Trophoblast cell (in vitro differentiated cells and primary cell): ENCODE data around the gene ZDHHC19.

ENCODE experiments used
- DNase-seq, 2 donors: peaks; one replicate each; pipeline ENCODE4 v3.0.0-alpha.2; 2016
- H2AFZ ChIP-seq: 2 replicates; pipeline ENCODE4 v1.6.1; 2013; ENCODE audit warnings: low read length, moderate library complexity, mild to moderate bottlenecking; ENCODE audit not compliant: insufficient read depth, poor library complexity
- H2AK5ac ChIP-seq: 2 replicates; pipeline ENCODE4 v1.6.1; 2013; ENCODE audit warnings: mild to moderate bottlenecking, low read length
- H2BK120ac ChIP-seq: 2 replicates; pipeline ENCODE4 v1.6.1; 2013; ENCODE audit warnings: low read length, mild to moderate bottlenecking, moderate library complexity; ENCODE audit not compliant: insufficient read depth, poor library complexity
- H2BK12ac ChIP-seq: 2 replicates; pipeline ENCODE4 v1.6.1; 2013; ENCODE audit warnings: mild to moderate bottlenecking, low read length, moderate library complexity
- H2BK5ac ChIP-seq: 2 replicates; pipeline ENCODE4 v1.6.1; 2013; ENCODE audit warnings: low read length, low read depth, moderate library complexity, mild to moderate bottlenecking; ENCODE audit not compliant: poor library complexity
- H3K14ac ChIP-seq: 2 replicates; pipeline ENCODE4 v1.6.1; 2013; ENCODE audit warnings: mild to moderate bottlenecking, low read length
- H3K18ac ChIP-seq: 2 replicates; pipeline ENCODE4 v1.6.1; 2013; ENCODE audit warnings: mild to moderate bottlenecking, low read length
- H3K23ac ChIP-seq: 2 replicates; pipeline ENCODE4 v1.6.1; 2013; ENCODE audit warnings: low read length
- H3K27ac ChIP-seq: 2 replicates; pipeline ENCODE4 v1.5.1; 2013; ENCODE audit warnings: low read depth, mild to moderate bottlenecking, inconsistent platforms, low read length, moderate library complexity
- H3K27me3 ChIP-seq: 2 replicates; pipeline ENCODE4 v1.6.1; 2013; ENCODE audit warnings: inconsistent platforms, mild to moderate bottlenecking, low read length, moderate library complexity; ENCODE audit not compliant: insufficient read depth
- H3K36me3 ChIP-seq, 2 experiments: 1 replicate in 1 of 2; 2 replicates in 1 of 2; pipeline ENCODE4 v1.6.1; 2013; ENCODE audit warnings: low read length in 2 of 2, mild to moderate bottlenecking in 2 of 2, moderate library complexity in 1 of 2; ENCODE audit not compliant: insufficient read depth in 2 of 2, control insufficient read depth in 1 of 2
- H3K4ac ChIP-seq: 2 replicates; pipeline ENCODE4 v1.6.1; 2013; ENCODE audit warnings: low read depth, mild to moderate bottlenecking, low read length, moderate library complexity
- H3K4me1 ChIP-seq, 2 experiments: 1 replicate in 1 of 2; 2 replicates in 1 of 2; pipeline ENCODE4 v1.6.1; 2013; ENCODE audit warnings: low read length in 2 of 2, mild to moderate bottlenecking in 2 of 2, moderate library complexity in 1 of 2; ENCODE audit not compliant: insufficient read depth in 2 of 2, control insufficient read depth in 1 of 2
- H3K4me2 ChIP-seq: 2 replicates; pipeline ENCODE4 v1.6.1; 2013; ENCODE audit warnings: inconsistent platforms, mild to moderate bottlenecking, low read length, moderate library complexity
- H3K4me3 ChIP-seq: 2 replicates; pipeline ENCODE4 v1.5.1; 2013; ENCODE audit warnings: mild to moderate bottlenecking, low read depth, low read length, inconsistent platforms
- H3K79me1 ChIP-seq: one replicate; pipeline ENCODE4 v1.6.1; 2013; ENCODE audit warnings: low read length
- H3K79me2 ChIP-seq: 2 replicates; pipeline ENCODE4 v1.6.1; 2013; ENCODE audit warnings: low read length, mild to moderate bottlenecking; ENCODE audit not compliant: control insufficient read depth, insufficient read depth, poor library complexity
- H3K9ac ChIP-seq: 2 replicates; pipeline ENCODE4 v1.6.1; 2013; ENCODE audit warnings: mild to moderate bottlenecking, low read length
- H3K9me3 ChIP-seq: 2 replicates; pipeline ENCODE4 v1.6.1; 2013; ENCODE audit warnings: low read depth, mild to moderate bottlenecking, control low read depth, inconsistent platforms, low read length; ENCODE audit not compliant: insufficient read depth
- H4K12ac ChIP-seq: 2 replicates; pipeline ENCODE4 v1.6.1; 2013; ENCODE audit warnings: low read depth, mild to moderate bottlenecking, low read length, moderate library complexity
- H4K8ac ChIP-seq: 2 replicates; pipeline ENCODE4 v1.6.1; 2013; ENCODE audit warnings: low read depth, mild to moderate bottlenecking, low read length, moderate library complexity
- H4K91ac ChIP-seq: one replicate; pipeline ENCODE4 v1.6.1; 2013; ENCODE audit warnings: low read depth, mild to moderate bottlenecking, low read length, moderate library complexity
- WGBS: extraction: QIAGEN DNeasy Blood & Tissue Kit; methylation state at CpG from one replicate; pipeline ENCODE4 v1.1.7; 2013; ENCODE audit warnings: missing lambda C conversion rate; ENCODE audit not compliant: insufficient read length, insufficient coverage; ENCODE audit errors: extremely low coverage; 5-methylcytosine and 5-hydroxymethylcytosine counted together

The ZDHHC19 gene

GRCh38 chr3:196179380-196180308, 31.6 kb downstream of the ZDHHC19 start:
- H2BK12ac ChIP-seq, result no peak overlapping the region
- H3K4me2 ChIP-seq, result no peak overlapping the region
- peak in 1 of 2 donors; percentile 17 for DNase-seq
- no peaks in the 10 kb centered on the region for H3K27me3 ChIP-seq
- H3K4me1 ChIP-seq, result no peaks in the 10 kb centered on the region
- H3K27ac ChIP-seq, result no peak overlapping the region
- H3K79me1 ChIP-seq, result no peaks in the 10 kb centered on the region
- H4K91ac ChIP-seq, result no peak overlapping the region
- no peak overlapping the region for H4K12ac ChIP-seq
- no peak overlapping the region for H2BK120ac ChIP-seq
- no peak overlapping the region for H3K18ac ChIP-seq
- no peak overlapping the region for H3K4ac ChIP-seq
- no peaks in the 10 kb centered on the region for H3K79me2 ChIP-seq
- no peak overlapping the region for H2AK5ac ChIP-seq
- no peak overlapping the region for H2AFZ ChIP-seq
- H2BK5ac ChIP-seq, result no peak overlapping the region
- H3K4me3 ChIP-seq, result no peak overlapping the region
- no peaks in the 10 kb centered on the region for H3K36me3 ChIP-seq
- H3K9ac ChIP-seq, result no peak overlapping the region
- no peak overlapping the region for H4K8ac ChIP-seq
- H3K23ac ChIP-seq, result no peak overlapping the region
- WGBS, result no CpG with 5 or more reads among the region's 24 CpGs
- no peaks in the 10 kb centered on the region for H3K9me3 ChIP-seq
- no peak overlapping the region for H3K14ac ChIP-seq

- no CpG with 5 or more reads among the region's 6 CpGs for WGBS
- no peak overlapping the region for H2BK120ac ChIP-seq
- H2AK5ac ChIP-seq, result no peak overlapping the region
- H3K4me1 ChIP-seq, result no peaks in the 10 kb centered on the region
- no peak overlapping the region for H3K4me3 ChIP-seq
- no peak overlapping the region for H2BK5ac ChIP-seq
- no peak overlapping the region for H3K23ac ChIP-seq
- no peaks in the 10 kb centered on the region for H3K79me1 ChIP-seq
- H4K12ac ChIP-seq, result no peak overlapping the region
- H3K4ac ChIP-seq, result no peak overlapping the region
- H3K27ac ChIP-seq, result no peak overlapping the region
- H3K27me3 ChIP-seq, result no peaks in the 10 kb centered on the region
- no peak overlapping the region for H4K8ac ChIP-seq
- no peaks in the 10 kb centered on the region for H3K79me2 ChIP-seq
- H3K9ac ChIP-seq, result no peak overlapping the region
- no peaks in the 10 kb centered on the region for H3K36me3 ChIP-seq
- no peaks in the 10 kb centered on the region for H3K9me3 ChIP-seq
- no peak overlapping the region for H3K18ac ChIP-seq
- no peak overlapping the region for H2AFZ ChIP-seq
- H3K4me2 ChIP-seq, result no peak overlapping the region
- no peak overlapping the region for H3K14ac ChIP-seq
- DNase-seq, result no peak
- no peak overlapping the region for H2BK12ac ChIP-seq
- H4K91ac ChIP-seq, result no peak overlapping the region
These were observed 32.2 kb downstream of the ZDHHC19 start for GRCh38 chr3:196178993-196179379.

GRCh38 chr3:196177967-196178366, 33.2 kb downstream of the ZDHHC19 start:
- no peak overlapping the region for H2BK120ac ChIP-seq
- no peak overlapping the region for H3K14ac ChIP-seq
- no peak for DNase-seq
- H4K91ac ChIP-seq, result no peak overlapping the region
- H3K9me3 ChIP-seq, result no peaks in the 10 kb centered on the region
- no CpG with 5 or more reads among the region's 4 CpGs for WGBS
- H3K36me3 ChIP-seq, result no peaks in the 10 kb centered on the region
- H4K8ac ChIP-seq, result no peak overlapping the region
- no peaks in the 10 kb centered on the region for H3K4me1 ChIP-seq
- H3K4me3 ChIP-seq, result no peak overlapping the region
- no peak overlapping the region for H3K4me2 ChIP-seq
- H3K79me2 ChIP-seq, result no peaks in the 10 kb centered on the region
- H3K27ac ChIP-seq, result no peak overlapping the region
- no peak overlapping the region for H2AFZ ChIP-seq
- H2BK5ac ChIP-seq, result no peak overlapping the region
- no peak overlapping the region for H3K9ac ChIP-seq
- no peak overlapping the region for H3K18ac ChIP-seq
- no peak overlapping the region for H4K12ac ChIP-seq
- H2AK5ac ChIP-seq, result no peak overlapping the region
- no peaks in the 10 kb centered on the region for H3K79me1 ChIP-seq
- no peak overlapping the region for H3K4ac ChIP-seq
- no peak overlapping the region for H3K23ac ChIP-seq
- H3K27me3 ChIP-seq, result no peaks in the 10 kb centered on the region
- no peak overlapping the region for H2BK12ac ChIP-seq

- Histone ChIP-seq H3K4me2 (no peak overlapping the region), H3K9ac (no peak overlapping the region), H3K36me3 (no peaks in the 10 kb centered on the region), H3K4me1 (no peaks in the 10 kb centered on the region), H4K91ac (no peak overlapping the region), H3K27ac (no peak overlapping the region), H3K18ac (no peak overlapping the region), H3K79me2 (no peaks in the 10 kb centered on the region), H3K14ac (no peak overlapping the region), H4K12ac (no peak overlapping the region), H2BK120ac (no peak overlapping the region), H2AFZ (no peak overlapping the region), H4K8ac (no peak overlapping the region), H3K4me3 (no peak overlapping the region), H3K27me3 (no peaks in the 10 kb centered on the region), H3K79me1 (no peaks in the 10 kb centered on the region), H2AK5ac (no peak overlapping the region), H3K4ac (no peak overlapping the region), H3K23ac (no peak overlapping the region), H3K9me3 (no peaks in the 10 kb centered on the region), H2BK12ac (no peak overlapping the region), H2BK5ac (no peak overlapping the region)
- WGBS, result no CpG with 5 or more reads among the region's 16 CpGs
- no peak for DNase-seq
These were observed 33.6 kb downstream of the ZDHHC19 start for GRCh38 chr3:196177567-196177966.
